ENCODE measurements around the gene KSR1.

KSR1 gene

GRCh38 chr17:27535178-27535928, 79.1 kb downstream of the KSR1 start:
- no peak overlapping the region for H3K4me3 ChIP-seq (IDR thresholded peaks at IDR 0.05; ENCODE audit: insufficient read depth, low read depth, low read length)
- no peak overlapping the region for H3K27ac ChIP-seq
- H3K9ac ChIP-seq = no peak overlapping the region
- H3K4me2 ChIP-seq = no peak overlapping the region
- H2AFZ ChIP-seq (ENCODE audit: low read depth) = no peak overlapping the region
- H3K79me2 ChIP-seq (ENCODE audit: insufficient read depth, low read depth) = no peaks in the 10 kb centered on the region
- no peaks in the 10 kb centered on the region for H3K4me1 ChIP-seq (ENCODE audit: low read depth, poor library complexity, severe bottlenecking)
- peaks cover 19% of the 10 kb centered on the region; the same call in 1 of the 2 replicates for H3K27me3 ChIP-seq (ENCODE audit: insufficient read depth, low read depth)
- H4K20me1 ChIP-seq (ENCODE audit: insufficient read depth) = no peaks in the 10 kb centered on the region
- no peaks in the 10 kb centered on the region for H3K36me3 ChIP-seq (ENCODE audit: insufficient read depth)
- no peak for TF ChIP-seq CTCF (conservative IDR thresholded peaks at IDR 0.05; ENCODE audit: low read depth, low read length)

- no peak overlapping the region for H3K27ac ChIP-seq
- H3K36me3 ChIP-seq (ENCODE audit: insufficient read depth) = no peaks in the 10 kb centered on the region
- H4K20me1 ChIP-seq (ENCODE audit: insufficient read depth) = no peaks in the 10 kb centered on the region
- peaks cover 25% of the 10 kb centered on the region for H3K27me3 ChIP-seq (ENCODE audit: insufficient read depth, low read depth)
- TF ChIP-seq CTCF (conservative IDR thresholded peaks at IDR 0.05; ENCODE audit: low read depth, low read length) = no peak
- no peak overlapping the region for H3K4me3 ChIP-seq (IDR thresholded peaks at IDR 0.05; ENCODE audit: insufficient read depth, low read depth, low read length)
- no peaks in the 10 kb centered on the region for H3K79me2 ChIP-seq (ENCODE audit: insufficient read depth, low read depth)
- H2AFZ ChIP-seq (ENCODE audit: low read depth) = no peak overlapping the region
- H3K4me1 ChIP-seq (ENCODE audit: low read depth, poor library complexity, severe bottlenecking) = no peaks in the 10 kb centered on the region
- no peak overlapping the region for H3K4me2 ChIP-seq
- H3K9ac ChIP-seq = no peak overlapping the region
Measured at GRCh38 chr17:27535975-27536374, 79.7 kb downstream of the KSR1 start.

- no peaks in the 10 kb centered on the region for H3K79me2 ChIP-seq (ENCODE audit: insufficient read depth, low read depth)
- no peak for TF ChIP-seq CTCF (conservative IDR thresholded peaks at IDR 0.05; ENCODE audit: low read depth, low read length)
- H4K20me1 ChIP-seq (ENCODE audit: insufficient read depth) = no peaks in the 10 kb centered on the region
- H3K36me3 ChIP-seq (ENCODE audit: insufficient read depth) = no peaks in the 10 kb centered on the region
- H3K27me3 ChIP-seq (ENCODE audit: insufficient read depth, low read depth) = peaks cover 32% of the 10 kb centered on the region
- H2AFZ ChIP-seq (ENCODE audit: low read depth) = no peak overlapping the region
- H3K4me1 ChIP-seq (ENCODE audit: low read depth, poor library complexity, severe bottlenecking) = no peaks in the 10 kb centered on the region
- no peak overlapping the region for H3K4me2 ChIP-seq
- no peak overlapping the region for H3K9ac ChIP-seq
- no peak overlapping the region for H3K4me3 ChIP-seq (IDR thresholded peaks at IDR 0.05; ENCODE audit: insufficient read depth, low read depth, low read length)
- no peak overlapping the region for H3K27ac ChIP-seq
Measured at GRCh38 chr17:27536781-27537180, 80.5 kb downstream of the KSR1 start.

- no peak overlapping the region for H3K27ac ChIP-seq
- 0 out of 2 replicates have a peak, but pooled peaks cover 2% of the 10 kb centered on the region for H4K20me1 ChIP-seq (ENCODE audit: insufficient read depth)
- no peak overlapping the region for H3K4me3 ChIP-seq (IDR thresholded peaks at IDR 0.05; ENCODE audit: insufficient read depth, low read depth, low read length)
- no peak for TF ChIP-seq CTCF (conservative IDR thresholded peaks at IDR 0.05; ENCODE audit: low read depth, low read length)
- H3K79me2 ChIP-seq (ENCODE audit: insufficient read depth, low read depth) = no peaks in the 10 kb centered on the region
- H3K9ac ChIP-seq = no peak overlapping the region
- H3K27me3 ChIP-seq (ENCODE audit: insufficient read depth, low read depth) = peaks cover 48% of the 10 kb centered on the region
- no peak overlapping the region for H2AFZ ChIP-seq (ENCODE audit: low read depth)
- H3K36me3 ChIP-seq (ENCODE audit: insufficient read depth) = no peaks in the 10 kb centered on the region
- no peaks in the 10 kb centered on the region for H3K4me1 ChIP-seq (ENCODE audit: low read depth, poor library complexity, severe bottlenecking)
- H3K4me2 ChIP-seq = no peak overlapping the region
Measured at GRCh38 chr17:27538156-27538955, 82.1 kb downstream of the KSR1 start.
